Endothelial cell of umbilical vein (primary cell): ENCODE data around the gene MASP2. TPM values are rescaled to one million over a fixed set of nuclear protein-coding genes. Genes with fewer than 3 reads are reported as not detected.

Experiments
- BruUV-seq: library from RNA; stranded (reverse); fragments of 400-500 nt; replicated peaks from 2 replicates; lab custom pipeline; 2021; lab: Mats Ljungman, UMichigan
- CTCF ChIA-PET: fragments of 300-600, 350-600 bp; sonication (Branson Sonifier 250); formaldehyde crosslinking; loops from one replicate; lab custom pipeline; 2021; ENCODE audit warnings: antibody characterized with exemption, inconsistent platforms; lab: Charles Lee
- POLR2A ChIA-PET: fragments of 300-600, 350-600 bp; sonication (Branson Sonifier 250); formaldehyde crosslinking; loops from one replicate; lab custom pipeline; 2021; ENCODE audit warnings: antibody characterized with exemption, inconsistent platforms; lab: Charles Lee
- DNase-seq: peaks from one replicate; pipeline ENCODE4 v3.0.0-alpha.2; 2011; ENCODE audit warnings: low read depth, low spot score
- FAIRE-seq: peaks from 2 replicates; lab custom pipeline; 2011; peaks lifted over from hg19 to GRCh38; lab: Jason Lieb, UNC
- H2AFZ ChIP-seq: 2 replicates; pipeline ENCODE4 v1.6.0; 2012; ENCODE audit warnings: low read depth, low read length, control low read depth, inconsistent platforms
- H3K27ac ChIP-seq: 2 replicates; pipeline ENCODE4 v1.5.1; 2011; ENCODE audit warnings: low read depth, mild to moderate bottlenecking, control low read depth, low read length, moderate library complexity; ENCODE audit not compliant: insufficient read depth
- H3K27me3 ChIP-seq, 2 experiments: 2 replicates each; pipeline versions ENCODE4 v1.6.0 to v1.6.1; 2011; ENCODE audit warnings: low read length in 2 of 2, mixed read lengths in 1 of 2; ENCODE audit not compliant: control insufficient read depth in 2 of 2, insufficient read depth in 2 of 2
- H3K36me3 ChIP-seq, 2 experiments: 2 replicates in 1 of 2; 3 replicates in 1 of 2; pipeline ENCODE4 v1.5.1; 2011; ENCODE audit warnings: low read length in 2 of 2, mild to moderate bottlenecking in 1 of 2, moderate library complexity in 1 of 2; ENCODE audit not compliant: control insufficient read depth in 2 of 2, insufficient read depth in 2 of 2; ENCODE audit errors: extremely low read depth in 1 of 2
- H3K4me1 ChIP-seq: 3 replicates; pipeline ENCODE4 v1.5.1; 2011; ENCODE audit warnings: mild to moderate bottlenecking, low read length; ENCODE audit not compliant: control insufficient read depth, insufficient read depth; ENCODE audit errors: extremely low read depth
- H3K4me2 ChIP-seq: 2 replicates; pipeline ENCODE4 v1.6.1; 2011; ENCODE audit warnings: low read length, control low read depth, mixed read lengths; ENCODE audit not compliant: insufficient read depth
- H3K4me3 ChIP-seq, 3 experiments: fragments of 200-600 bp in 1 of 3; sonication (generic), shearing (Covaris generic) in 1 of 3; replicated peaks in 1 of 3; 2 replicates each; pipeline ENCODE4 v1.5.1; 2011 to 2016; ENCODE audit warnings: control low read depth in 3 of 3, low read length in 3 of 3, mild to moderate bottlenecking in 2 of 3, inconsistent platforms in 1 of 3, low read depth in 1 of 3, moderate library complexity in 1 of 3; ENCODE audit not compliant: insufficient read depth in 1 of 3
- H3K79me2 ChIP-seq: 2 replicates; pipeline ENCODE4 v1.6.0; 2012; ENCODE audit warnings: low read length, inconsistent platforms; ENCODE audit not compliant: control insufficient read depth, insufficient read depth
- H3K9ac ChIP-seq: replicated peaks from 2 replicates; pipeline ENCODE3; 2011; ENCODE audit warnings: low read length, control low read depth; ENCODE audit not compliant: insufficient read depth; ENCODE audit errors: extremely low read depth
- H3K9me1 ChIP-seq: replicated peaks from 3 replicates; pipeline ENCODE4 v1.6.0; 2011; ENCODE audit warnings: mild to moderate bottlenecking, low read length; ENCODE audit not compliant: control insufficient read depth, insufficient read depth; ENCODE audit errors: extremely low read depth
- H3K9me3 ChIP-seq: replicated peaks from 2 replicates; pipeline ENCODE4 v1.5.1; 2012; ENCODE audit warnings: low read length, inconsistent platforms; ENCODE audit not compliant: control insufficient read depth, insufficient read depth
- H4K20me1 ChIP-seq: replicated peaks from 2 replicates; pipeline ENCODE3; 2011; ENCODE audit warnings: mild to moderate bottlenecking, low read length; ENCODE audit not compliant: control insufficient read depth, insufficient read depth; ENCODE audit errors: extremely low read depth
- EZH2 ChIP-seq: IDR thresholded peaks from 2 replicates; pipeline ENCODE4 v1.6.1; 2012; ENCODE audit warnings: borderline replicate concordance, low read depth, mild to moderate bottlenecking, moderate library complexity, low read length, inconsistent platforms; ENCODE audit not compliant: severe bottlenecking
- FOS ChIP-seq: IDR thresholded peaks from 2 replicates; pipeline ENCODE4 v1.6.1; 2011; ENCODE audit warnings: mild to moderate bottlenecking, low read length, moderate library complexity, borderline replicate concordance; ENCODE audit not compliant: insufficient read depth
- GATA2 ChIP-seq: IDR thresholded peaks from 2 replicates; pipeline ENCODE4 v1.7.0; 2011; ENCODE audit warnings: low read depth, mild to moderate bottlenecking, moderate library complexity, mixed read lengths, low read length; ENCODE audit not compliant: insufficient read length, insufficient read depth
- JUN ChIP-seq: IDR thresholded peaks from 2 replicates; pipeline ENCODE4 v1.6.1; 2011; ENCODE audit warnings: borderline replicate concordance, low read depth; ENCODE audit not compliant: insufficient read length, insufficient read depth
- MAX ChIP-seq: IDR thresholded peaks from 2 replicates; pipeline ENCODE4 v1.6.1; 2011; ENCODE audit not compliant: insufficient read depth, insufficient read length
- MYC ChIP-seq: IDR thresholded peaks from one replicate; pipeline ENCODE4 v1.6.1; 2011; ENCODE audit warnings: mild to moderate bottlenecking, low read depth, low read length
- POLR2A ChIP-seq: IDR thresholded peaks from 2 replicates; pipeline ENCODE4 v1.6.1; 2012; ENCODE audit warnings: low read depth, mild to moderate bottlenecking, control low read depth, low read length
- POLR2AphosphoS5 ChIP-seq: IDR thresholded peaks from 2 replicates; pipeline ENCODE4 v1.6.1; 2012; ENCODE audit warnings: low read depth, mild to moderate bottlenecking, control low read depth, low read length, moderate library complexity; ENCODE audit not compliant: insufficient read depth
- dilution Hi-C: fragments of 300-500 bp; cut with MboI; formaldehyde crosslinking; loops from one replicate; pipeline ENCODE4 v1.15.0; 2019; ENCODE audit warnings: low sequenced_read_pairs; ENCODE audit not compliant: extremely low pct_ligation_motif_present
- intact Hi-C: fragments of 100-400 bp; cut with micrococcal nuclease; formaldehyde crosslinking; loops from one replicate; pipeline ENCODE4 v1.10.0; 2022
- polyA plus RNA-seq, 4 experiments: library from polyadenylated mRNA; depleted of rRNA in 3 of 4; stranded (reverse) in 3 of 4; unstranded in 1 of 4; fragments of >200 nt; gene quantifications; 2 replicates each; pipeline versions ENCODE4 v1.2.1 to v1.2.3, GENCODE V29; 2011 to 2012; ENCODE audit warnings: missing spikeins in 1 of 4
- total RNA-seq: library from RNA; stranded (reverse); gene quantifications from 2 replicates; pipeline ENCODE4 v1.2.3, GENCODE V29; 2021
- TF ChIP-seq, protein P1 (sequence below), 2 donors: IDR thresholded peaks; 1 replicate in 1 of 2; 2 replicates in 1 of 2; pipeline ENCODE4 v1.5.1; 2011; ENCODE audit warnings: low read length in 2 of 2, mild to moderate bottlenecking in 2 of 2, moderate library complexity in 2 of 2, control low read depth in 1 of 2, inconsistent platforms in 1 of 2, low read depth in 1 of 2; ENCODE audit not compliant: insufficient read depth in 1 of 2; ENCODE audit errors: extremely low read depth in 1 of 2

Gene MASP2
- total and polyA plus RNA-seq, 2 donors (not counting 3 experiments of a cell fraction or from before 2014, with no cell fraction given): 0.53 TPM; not detected in 1

DNA sequence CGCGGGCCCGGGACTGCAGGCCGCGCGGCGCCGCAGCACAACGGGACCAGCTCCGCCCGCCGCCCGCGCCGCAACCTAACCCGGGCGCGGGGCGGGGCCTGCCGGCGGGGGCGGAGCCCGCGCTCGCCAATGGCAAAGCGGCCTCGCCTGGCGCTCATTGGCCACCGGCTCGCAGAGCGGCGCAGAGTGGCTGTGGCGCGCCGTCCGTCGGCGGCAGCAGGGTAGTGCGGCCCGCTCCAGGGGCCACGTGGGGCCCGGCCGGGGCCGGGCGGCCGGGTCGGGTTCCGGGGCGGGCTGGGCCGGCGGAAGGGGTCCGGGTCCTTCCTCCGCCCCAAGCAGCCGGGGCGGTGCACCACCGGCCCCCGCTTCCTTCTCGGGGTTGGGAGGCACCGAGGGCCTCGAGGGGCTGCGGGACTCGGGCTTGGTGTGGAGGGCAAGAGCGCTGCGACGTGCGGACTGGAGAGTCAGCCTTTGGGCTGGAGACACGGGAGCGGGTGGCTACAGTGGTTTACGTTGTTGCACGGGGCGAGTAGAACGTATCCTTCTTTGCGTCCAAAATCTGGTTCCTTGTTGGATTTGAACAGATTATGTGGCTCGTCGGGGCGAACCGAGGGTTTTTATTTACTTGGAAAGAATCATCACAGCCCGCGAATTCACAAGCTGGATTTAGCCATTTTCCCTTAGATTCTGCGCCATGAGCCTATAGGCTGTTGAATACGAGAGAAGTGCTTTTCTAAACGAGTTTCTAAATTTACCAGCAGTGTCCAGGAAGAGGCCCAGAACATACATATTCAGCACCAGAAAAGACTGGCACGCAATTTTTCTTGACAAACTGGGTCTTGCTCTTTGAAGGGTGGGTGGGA lies 13.2 kb upstream of the MASP2 start, which contains the start of gene SRM:
Gene SRM, minus strand, starts transcription at position 51 of the 863 bp plus-strand sequence. CDS start 75 bp downstream, outside the sequence.
- ChIA-PET POLR2A (no interaction called here), CTCF (interaction anchor here (1.0 to 4.1 kb wide), 5 partner anchors 10 to 585 kb away, joined by 3 to 69 read pairs (median 3); no protein-coding TSS in a partner anchor)
- no peaks in the 10 kb centered on the region for H3K9me1 ChIP-seq
- FAIRE-seq: peak; percentile 90
- no peaks in the 10 kb centered on the region for H3K9me3 ChIP-seq
- H3K27me3 ChIP-seq: no peaks in the 10 kb centered on the region
- peaks cover 13% of the 10 kb centered on the region for H3K4me1 ChIP-seq
- TF ChIP-seq MYC (no peak), GATA2 (no peak), EZH2 (no peak), POLR2AphosphoS5 (peak; percentile 83), JUN (no peak), FOS (no peak), MAX (peak; percentile 42), POLR2A (peak; percentile 84)
- TF ChIP-seq, protein P1, sequence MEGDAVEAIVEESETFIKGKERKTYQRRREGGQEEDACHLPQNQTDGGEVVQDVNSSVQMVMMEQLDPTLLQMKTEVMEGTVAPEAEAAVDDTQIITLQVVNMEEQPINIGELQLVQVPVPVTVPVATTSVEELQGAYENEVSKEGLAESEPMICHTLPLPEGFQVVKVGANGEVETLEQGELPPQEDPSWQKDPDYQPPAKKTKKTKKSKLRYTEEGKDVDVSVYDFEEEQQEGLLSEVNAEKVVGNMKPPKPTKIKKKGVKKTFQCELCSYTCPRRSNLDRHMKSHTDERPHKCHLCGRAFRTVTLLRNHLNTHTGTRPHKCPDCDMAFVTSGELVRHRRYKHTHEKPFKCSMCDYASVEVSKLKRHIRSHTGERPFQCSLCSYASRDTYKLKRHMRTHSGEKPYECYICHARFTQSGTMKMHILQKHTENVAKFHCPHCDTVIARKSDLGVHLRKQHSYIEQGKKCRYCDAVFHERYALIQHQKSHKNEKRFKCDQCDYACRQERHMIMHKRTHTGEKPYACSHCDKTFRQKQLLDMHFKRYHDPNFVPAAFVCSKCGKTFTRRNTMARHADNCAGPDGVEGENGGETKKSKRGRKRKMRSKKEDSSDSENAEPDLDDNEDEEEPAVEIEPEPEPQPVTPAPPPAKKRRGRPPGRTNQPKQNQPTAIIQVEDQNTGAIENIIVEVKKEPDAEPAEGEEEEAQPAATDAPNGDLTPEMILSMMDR (IDR thresholded peaks at IDR 0.05; ENCODE audit: extremely low read depth in 1 of 2, insufficient read depth in 1 of 2, low read depth in 1 of 2, low read length in 2 of 2): peak; percentile 13 to 45
- peak within 1 kb of the TSS; percentile 97 for H3K4me2 ChIP-seq
- BruUV-seq: TSS peak; percentile 85
- H3K36me3 ChIP-seq: peaks cover 0 to 12% of the 10 kb centered on the region in 2 experiments
- dilution Hi-C loops: no loop called here
- H3K9ac ChIP-seq: peak within 1 kb of the TSS; percentile 82
- intact Hi-C loops: loop anchor here (1.0 to 5.0 kb wide), 2 partner anchors 23 to 37 kb away; partner anchors contain the start of gene EXOSC10
- H3K27ac ChIP-seq: peak within 1 kb of the TSS; percentile 5
- peaks cover 20% of the 10 kb centered on the region for H3K79me2 ChIP-seq
- H2AFZ ChIP-seq: peak within 1 kb of the TSS; percentile 97
- H4K20me1 ChIP-seq: no peaks in the 10 kb centered on the region
- peak within 1 kb of the TSS; percentile 88 to 91 (median 89) for H3K4me3 ChIP-seq
- DNase-seq: peak; percentile 89
